ENCODE measurements around the gene SHROOM3.

DNA sequence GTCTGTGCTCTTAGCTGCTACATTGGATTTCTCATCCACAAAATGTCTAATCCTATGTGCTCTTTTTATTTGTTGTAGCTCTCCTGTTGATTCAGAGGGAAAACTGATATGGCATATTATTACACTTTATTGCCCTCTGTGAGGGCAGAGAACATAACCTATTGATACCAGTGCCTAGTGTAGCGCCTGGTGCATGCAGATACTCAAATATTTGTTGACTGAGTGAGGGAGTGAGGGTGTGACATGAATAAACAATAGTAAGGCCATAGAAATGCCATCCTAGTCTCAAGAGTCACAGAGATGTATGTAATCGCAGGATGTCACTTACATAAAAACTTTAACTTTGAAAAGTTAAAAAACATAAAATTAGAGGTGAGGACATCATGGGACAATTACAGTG, 159.1 kb downstream of the SHROOM3 start:
- TF ChIP-seq, protein P1, sequence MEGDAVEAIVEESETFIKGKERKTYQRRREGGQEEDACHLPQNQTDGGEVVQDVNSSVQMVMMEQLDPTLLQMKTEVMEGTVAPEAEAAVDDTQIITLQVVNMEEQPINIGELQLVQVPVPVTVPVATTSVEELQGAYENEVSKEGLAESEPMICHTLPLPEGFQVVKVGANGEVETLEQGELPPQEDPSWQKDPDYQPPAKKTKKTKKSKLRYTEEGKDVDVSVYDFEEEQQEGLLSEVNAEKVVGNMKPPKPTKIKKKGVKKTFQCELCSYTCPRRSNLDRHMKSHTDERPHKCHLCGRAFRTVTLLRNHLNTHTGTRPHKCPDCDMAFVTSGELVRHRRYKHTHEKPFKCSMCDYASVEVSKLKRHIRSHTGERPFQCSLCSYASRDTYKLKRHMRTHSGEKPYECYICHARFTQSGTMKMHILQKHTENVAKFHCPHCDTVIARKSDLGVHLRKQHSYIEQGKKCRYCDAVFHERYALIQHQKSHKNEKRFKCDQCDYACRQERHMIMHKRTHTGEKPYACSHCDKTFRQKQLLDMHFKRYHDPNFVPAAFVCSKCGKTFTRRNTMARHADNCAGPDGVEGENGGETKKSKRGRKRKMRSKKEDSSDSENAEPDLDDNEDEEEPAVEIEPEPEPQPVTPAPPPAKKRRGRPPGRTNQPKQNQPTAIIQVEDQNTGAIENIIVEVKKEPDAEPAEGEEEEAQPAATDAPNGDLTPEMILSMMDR (IDR thresholded peaks at IDR 0.05) = no peak
- no peak for TF ChIP-seq POLR2A (IDR thresholded peaks at IDR 0.05)

Data from body of pancreas (tissue), 4 donors.